NCI-H2196 treated with DMSO at 0.1 percent for 48 hours (cell line): ENCODE data around the gene FAM168A.

ENCODE experiments used
- DNase-seq: peaks from one replicate; lab custom pipeline; 2025; ENCODE audit not compliant: unreplicated experiment; lab: John Stamatoyannopoulos, UW

Gene FAM168A

DNA sequence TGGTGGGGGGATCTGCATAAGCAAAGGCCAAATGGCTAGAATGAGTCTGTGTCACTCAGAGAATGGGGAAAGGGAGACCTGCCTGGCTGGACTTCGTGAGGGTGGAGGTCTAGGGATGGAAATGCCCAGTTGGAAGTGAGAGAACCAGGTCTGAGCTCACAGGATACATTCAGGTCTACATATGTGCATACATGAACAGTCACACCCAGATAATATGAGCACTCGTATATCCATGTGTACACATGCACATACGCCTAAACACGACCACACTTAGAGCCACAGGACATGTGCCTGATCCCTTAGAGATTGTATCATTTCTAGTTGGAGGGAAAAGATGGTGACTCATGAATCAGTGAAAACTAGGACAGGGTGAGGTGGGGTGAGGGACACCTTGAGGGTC lies 242.8 kb downstream of the FAM168A start:
- no peak for DNase-seq

DNA sequence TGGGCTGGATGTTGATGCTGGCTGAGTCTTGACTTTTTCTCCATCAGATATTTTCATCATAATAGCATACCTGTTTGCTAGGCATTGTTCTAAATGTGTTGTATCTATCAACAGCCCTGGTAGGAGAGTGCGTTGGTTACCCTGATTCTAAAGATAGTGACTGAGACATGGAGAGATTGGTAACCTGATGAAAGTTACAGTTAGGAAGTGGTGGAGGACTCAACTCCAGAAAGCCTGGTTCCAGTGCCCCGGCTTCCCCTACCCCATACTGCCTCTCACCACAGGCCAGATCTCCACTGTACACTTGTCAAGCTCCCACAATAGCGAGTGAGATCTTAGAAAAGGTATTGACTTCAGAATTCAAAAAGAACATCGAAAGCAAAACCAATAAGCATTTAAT lies 244.5 kb downstream of the FAM168A start:
- DNase-seq: no peak

DNA sequence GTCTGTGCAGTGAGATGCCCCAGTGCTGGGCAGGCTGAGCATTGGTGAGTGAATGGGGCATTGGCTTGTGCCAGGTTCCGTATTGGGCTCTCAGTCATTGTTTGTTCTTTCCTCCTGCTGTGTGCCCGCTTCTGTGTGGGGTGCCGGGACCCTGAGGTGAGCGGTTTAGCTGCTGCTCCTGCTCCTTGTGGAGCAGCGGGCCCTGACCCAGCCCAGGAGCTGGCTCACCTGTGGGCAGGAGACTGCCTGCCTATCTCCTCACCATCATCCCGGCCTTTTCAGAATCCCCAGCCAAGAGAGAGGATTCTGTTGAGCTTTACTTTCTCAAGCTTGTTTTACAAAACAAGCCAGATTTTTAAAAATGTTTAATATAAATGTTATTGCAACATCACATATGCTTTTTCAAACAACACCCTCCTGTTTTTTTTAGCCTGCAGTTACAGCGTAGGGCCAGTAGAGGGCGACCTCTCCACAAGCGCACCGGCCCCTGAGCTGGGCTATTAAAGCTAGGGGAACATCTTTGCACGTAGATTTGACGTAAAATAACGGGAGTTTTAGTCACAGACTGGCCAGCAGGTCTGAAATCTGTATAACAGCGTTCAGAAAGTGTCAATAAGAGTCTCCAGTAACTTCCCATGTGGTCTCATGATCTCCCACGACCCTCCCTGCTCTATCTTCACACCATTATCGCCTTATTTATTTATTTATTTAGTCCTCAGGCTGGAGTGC lies 246.8 kb downstream of the FAM168A start:
- DNase-seq: peak; percentile 48
